SU-DHL-6 (cell line): ENCODE data around the gene TRIM34.

Experiments used
- H2AFZ ChIP-seq: fragments of 200-600 bp; sonication (generic); 2 replicates; pipeline ENCODE4 v1.6.1; 2014; ENCODE audit warnings: low read depth, mild to moderate bottlenecking, moderate library complexity, mixed read lengths, antibody characterized with exemption, low read length; ENCODE audit not compliant: severe bottlenecking
- H3F3A ChIP-seq: fragments of 200-600 bp; shearing (Covaris generic); 2 replicates; pipeline ENCODE4 v1.6.0; 2016; ENCODE audit warnings: antibody characterized with exemption, mild to moderate bottlenecking; ENCODE audit not compliant: insufficient read depth
- H3K27ac ChIP-seq: fragments of 200-600 bp; sonication (generic); 2 replicates; pipeline ENCODE4 v1.5.1; 2016; ENCODE audit warnings: low read depth, mild to moderate bottlenecking, low read length, moderate library complexity, mixed read lengths
- H3K27me3 ChIP-seq: fragments of 200-600 bp; sonication (generic), shearing (Covaris generic); 2 replicates; pipeline ENCODE4 v1.6.0; 2014; ENCODE audit warnings: mild to moderate bottlenecking, low read length
- H3K36me3 ChIP-seq: fragments of 200-600 bp; sonication (generic); 2 replicates; pipeline ENCODE4 v1.6.1; 2014; ENCODE audit warnings: mild to moderate bottlenecking, low read length, mixed read lengths
- H3K4me2 ChIP-seq: fragments of 300-600, 200-600 bp; shearing (Covaris generic), sonication (generic); 2 replicates; pipeline ENCODE4 v1.6.0; 2014; ENCODE audit warnings: low read length, low read depth, mild to moderate bottlenecking; ENCODE audit not compliant: poor library complexity, severe bottlenecking
- H3K4me3 ChIP-seq: fragments of 200-600 bp; sonication (generic); 2 replicates; pipeline ENCODE4 v1.5.1; 2014; ENCODE audit warnings: antibody characterized with exemption, low read length, mild to moderate bottlenecking, mixed read lengths; ENCODE audit not compliant: insufficient read depth, poor library complexity, severe bottlenecking
- H3K79me2 ChIP-seq: fragments of 200-600 bp; sonication (generic); 2 replicates; pipeline ENCODE4 v1.6.1; 2014; ENCODE audit warnings: mild to moderate bottlenecking, low read length, moderate library complexity; ENCODE audit not compliant: insufficient read depth
- H3K9ac ChIP-seq: fragments of 200-600 bp; sonication (generic); 2 replicates; pipeline ENCODE4 v1.7.0; 2014; ENCODE audit warnings: mild to moderate bottlenecking, low read length
- H3K9me2 ChIP-seq: fragments of 200-600 bp; sonication (generic); replicated peaks from 2 replicates; pipeline ENCODE4 v1.6.1; 2014; ENCODE audit warnings: low read length; ENCODE audit not compliant: insufficient read depth
- H3K9me3 ChIP-seq: fragments of 200-600 bp; sonication (generic); 2 replicates; pipeline ENCODE4 v1.6.1; 2014; ENCODE audit warnings: low read length, mixed read lengths; ENCODE audit not compliant: insufficient read depth
- H4K20me1 ChIP-seq: fragments of 200-600 bp; sonication (generic); 2 replicates; pipeline ENCODE4 v1.6.1; 2014; ENCODE audit warnings: low read depth, mild to moderate bottlenecking, antibody characterized with exemption, low read length, moderate library complexity, mixed read lengths
- CTCF ChIP-seq: fragments of 200-600 bp; sonication (generic); IDR thresholded peaks from one replicate; pipeline ENCODE4 v1.5.1; 2017; ENCODE audit warnings: antibody characterized with exemption, mild to moderate bottlenecking, low read length, moderate library complexity; ENCODE audit not compliant: insufficient read depth, poor library complexity, severe bottlenecking
- EZH2phosphoT487 ChIP-seq: fragments of 200-600 bp; sonication (generic), shearing (Covaris generic); conservative IDR thresholded peaks from 2 replicates; pipeline ENCODE4 v1.6.1; 2018; ENCODE audit warnings: mild to moderate bottlenecking, antibody characterized with exemption, low read length, moderate library complexity, mixed read lengths

The TRIM34 gene

GRCh38 chr11:5639953-5640352 lies 15.2 kb downstream of the TRIM34 start:
- H3K9me3 ChIP-seq, result no peaks in the 10 kb centered on the region
- H3K9me2 ChIP-seq, result no peaks in the 10 kb centered on the region
- TF ChIP-seq CTCF (no peak), EZH2phosphoT487 (no peak)
- no peaks in the 10 kb centered on the region for H3F3A ChIP-seq
- no peak overlapping the region for H3K9ac ChIP-seq
- H4K20me1 ChIP-seq, result no peaks in the 10 kb centered on the region
- H2AFZ ChIP-seq, result no peak overlapping the region
- no peak overlapping the region for H3K27ac ChIP-seq
- no peaks in the 10 kb centered on the region for H3K79me2 ChIP-seq
- H3K27me3 ChIP-seq, result no peaks in the 10 kb centered on the region
- H3K4me3 ChIP-seq, result no peak overlapping the region
- H3K4me2 ChIP-seq, result no peak overlapping the region
- H3K36me3 ChIP-seq, result peaks cover 8% of the 10 kb centered on the region

GRCh38 chr11:5643585-5643984 lies 18.8 kb downstream of the TRIM34 start:
- H3K9ac ChIP-seq, result no peak overlapping the region
- H3K27me3 ChIP-seq, result no peaks in the 10 kb centered on the region
- no peaks in the 10 kb centered on the region for H3K9me3 ChIP-seq
- H3K9me2 ChIP-seq, result no peaks in the 10 kb centered on the region
- H3K4me3 ChIP-seq, result no peak overlapping the region
- H3K4me2 ChIP-seq, result no peak overlapping the region
- no peaks in the 10 kb centered on the region for H3K79me2 ChIP-seq
- no peaks in the 10 kb centered on the region for H3F3A ChIP-seq
- no peak for TF ChIP-seq EZH2phosphoT487
- TF ChIP-seq CTCF, result no peak
- 0 out of 2 replicates have a peak, but pooled peaks cover 4% of the 10 kb centered on the region for H3K36me3 ChIP-seq
- no peak overlapping the region for H2AFZ ChIP-seq
- H3K27ac ChIP-seq, result no peak overlapping the region
- no peaks in the 10 kb centered on the region for H4K20me1 ChIP-seq

GRCh38 chr11:5646139-5646538 lies 21.3 kb downstream of the TRIM34 start:
- Histone ChIP-seq H3K27me3 (no peaks in the 10 kb centered on the region), H3K36me3 (0 out of 2 replicates have a peak, but pooled peaks cover 4% of the 10 kb centered on the region), H4K20me1 (no peaks in the 10 kb centered on the region), H3K4me3 (no peak overlapping the region), H2AFZ (no peak overlapping the region), H3F3A (no peaks in the 10 kb centered on the region), H3K79me2 (no peaks in the 10 kb centered on the region), H3K27ac (no peak overlapping the region), H3K9me3 (no peaks in the 10 kb centered on the region), H3K4me2 (no peak overlapping the region), H3K9me2 (no peaks in the 10 kb centered on the region), H3K9ac (no peak overlapping the region)
- TF ChIP-seq EZH2phosphoT487 (no peak), CTCF (no peak)
